Measurements from ENCODE around the gene AP3B2. TPM values are rescaled to one million over a fixed set of nuclear protein-coding genes. Genes with fewer than 3 reads are reported as not detected.

AP3B2 gene
- total and polyA plus RNA-seq, 2 experiments from 2014 or later, result 1.4 to 3.0 TPM

DNA sequence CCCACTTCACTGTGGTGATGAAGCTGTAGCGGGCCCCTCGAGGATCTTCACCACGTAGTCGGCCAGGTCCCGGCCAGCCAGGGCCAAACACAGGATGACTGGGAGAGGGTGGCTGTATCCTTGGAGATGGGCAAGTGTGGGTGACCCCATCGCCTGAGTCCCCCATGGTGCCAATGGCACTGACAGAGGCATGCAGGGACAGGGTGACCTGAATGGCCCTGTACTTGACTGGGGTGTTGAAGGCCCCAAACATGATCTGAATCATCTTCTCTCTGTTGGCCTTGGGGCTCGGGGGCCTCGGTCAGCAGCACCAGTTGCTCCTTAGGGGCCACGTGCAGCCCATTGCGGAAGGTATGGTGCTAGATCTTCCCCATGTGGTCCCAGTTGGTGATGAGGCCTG lies 17.1 kb upstream of the AP3B2 start:
- H3K4me3 ChIP-seq, result no peak overlapping the region
- no peak for DNase-seq (ENCODE audit: low read depth in 1 of 2, low spot score in 1 of 2)
- H3K27me3 ChIP-seq, result no peaks in the 10 kb centered on the region
- H3K27ac ChIP-seq, result no peak overlapping the region
- no peaks in the 10 kb centered on the region for H3K4me1 ChIP-seq (ENCODE audit: low read depth)
- H3K36me3 ChIP-seq, result no peaks in the 10 kb centered on the region
- H3K9me3 ChIP-seq (ENCODE audit: low read depth), result no peaks in the 10 kb centered on the region
- TF ChIP-seq, protein P1, sequence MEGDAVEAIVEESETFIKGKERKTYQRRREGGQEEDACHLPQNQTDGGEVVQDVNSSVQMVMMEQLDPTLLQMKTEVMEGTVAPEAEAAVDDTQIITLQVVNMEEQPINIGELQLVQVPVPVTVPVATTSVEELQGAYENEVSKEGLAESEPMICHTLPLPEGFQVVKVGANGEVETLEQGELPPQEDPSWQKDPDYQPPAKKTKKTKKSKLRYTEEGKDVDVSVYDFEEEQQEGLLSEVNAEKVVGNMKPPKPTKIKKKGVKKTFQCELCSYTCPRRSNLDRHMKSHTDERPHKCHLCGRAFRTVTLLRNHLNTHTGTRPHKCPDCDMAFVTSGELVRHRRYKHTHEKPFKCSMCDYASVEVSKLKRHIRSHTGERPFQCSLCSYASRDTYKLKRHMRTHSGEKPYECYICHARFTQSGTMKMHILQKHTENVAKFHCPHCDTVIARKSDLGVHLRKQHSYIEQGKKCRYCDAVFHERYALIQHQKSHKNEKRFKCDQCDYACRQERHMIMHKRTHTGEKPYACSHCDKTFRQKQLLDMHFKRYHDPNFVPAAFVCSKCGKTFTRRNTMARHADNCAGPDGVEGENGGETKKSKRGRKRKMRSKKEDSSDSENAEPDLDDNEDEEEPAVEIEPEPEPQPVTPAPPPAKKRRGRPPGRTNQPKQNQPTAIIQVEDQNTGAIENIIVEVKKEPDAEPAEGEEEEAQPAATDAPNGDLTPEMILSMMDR (IDR thresholded peaks at IDR 0.05; ENCODE audit: low read depth, low read length), result no peak

DNA sequence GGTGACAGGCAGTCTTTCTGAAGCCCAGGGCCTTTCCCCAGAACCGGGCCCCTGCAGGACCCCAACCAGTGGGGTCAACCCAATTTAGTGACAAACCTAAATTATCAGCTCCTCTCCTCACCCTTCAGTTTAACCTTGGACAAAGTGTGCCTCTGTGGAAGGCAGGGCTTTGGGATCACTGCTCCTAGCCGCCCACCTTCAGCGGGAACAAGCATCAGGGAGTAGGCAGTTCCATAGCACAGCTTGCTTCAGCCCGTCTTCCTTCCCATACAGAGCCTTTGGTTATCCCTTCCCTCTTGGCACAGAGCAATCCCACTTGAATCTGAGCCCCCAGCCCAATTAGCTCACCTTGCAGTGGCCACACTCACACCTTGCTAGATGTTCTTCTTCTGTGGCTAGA lies 5.3 kb upstream of the AP3B2 start:
- no peaks in the 10 kb centered on the region for H3K36me3 ChIP-seq
- TF ChIP-seq, protein P1 (IDR thresholded peaks at IDR 0.05; ENCODE audit: low read depth, low read length), result no peak
- H3K4me3 ChIP-seq, result no peak overlapping the region
- no peaks in the 10 kb centered on the region for H3K4me1 ChIP-seq (ENCODE audit: low read depth)
- H3K27ac ChIP-seq, result no peak overlapping the region
- DNase-seq (ENCODE audit: low read depth in 1 of 2, low spot score in 1 of 2), result no peak
- no peaks in the 10 kb centered on the region for H3K9me3 ChIP-seq (ENCODE audit: low read depth)
- H3K27me3 ChIP-seq, result no peaks in the 10 kb centered on the region

DNA sequence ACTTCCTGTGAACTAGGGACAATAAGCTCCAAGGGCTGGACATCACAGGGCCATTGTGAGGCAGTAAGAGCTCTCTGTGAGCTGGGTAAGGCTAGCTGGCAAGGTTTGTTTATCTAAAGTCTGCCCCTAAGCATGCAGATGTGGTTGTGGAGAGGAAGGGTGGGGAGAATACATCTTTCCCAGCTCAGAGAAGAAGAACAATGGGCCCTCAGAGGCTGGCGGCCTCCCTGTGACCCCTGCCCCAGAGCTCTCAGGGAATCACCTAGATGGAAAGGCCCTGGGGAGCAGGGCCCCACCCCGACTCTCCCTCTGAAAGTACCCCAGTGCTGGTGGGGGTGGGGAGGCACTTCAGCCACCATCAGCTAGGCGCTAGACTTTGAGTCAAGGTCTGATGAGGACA lies 4.3 kb upstream of the AP3B2 start:
- no peak overlapping the region for H3K27ac ChIP-seq
- no peaks in the 10 kb centered on the region for H3K9me3 ChIP-seq (ENCODE audit: low read depth)
- no peak for DNase-seq (ENCODE audit: low read depth in 1 of 2, low spot score in 1 of 2)

GRCh38 chr15:82712036-82712435 lies 2.4 kb upstream of the AP3B2 start:
- no peaks in the 10 kb centered on the region for H3K9me3 ChIP-seq (ENCODE audit: low read depth)
- TF ChIP-seq, protein P1 (IDR thresholded peaks at IDR 0.05; ENCODE audit: low read depth, low read length), result no peak
- H3K4me1 ChIP-seq (ENCODE audit: low read depth), result no peaks in the 10 kb centered on the region
- no peak overlapping the region for H3K4me3 ChIP-seq
- H3K36me3 ChIP-seq, result no peaks in the 10 kb centered on the region
- no peak for DNase-seq (ENCODE audit: low read depth in 1 of 2, low spot score in 1 of 2)
- no peaks in the 10 kb centered on the region for H3K27me3 ChIP-seq
- no peak overlapping the region for H3K27ac ChIP-seq

More for the DNA sequence above, 4.3 kb upstream of the AP3B2 start:
- Histone ChIP-seq H3K4me1 (ENCODE audit: low read depth) (no peaks in the 10 kb centered on the region), H3K36me3 (no peaks in the 10 kb centered on the region), H3K27me3 (no peaks in the 10 kb centered on the region), H3K4me3 (no peak overlapping the region)
- TF ChIP-seq, protein P1 (IDR thresholded peaks at IDR 0.05; ENCODE audit: low read depth, low read length), result no peak

DNA sequence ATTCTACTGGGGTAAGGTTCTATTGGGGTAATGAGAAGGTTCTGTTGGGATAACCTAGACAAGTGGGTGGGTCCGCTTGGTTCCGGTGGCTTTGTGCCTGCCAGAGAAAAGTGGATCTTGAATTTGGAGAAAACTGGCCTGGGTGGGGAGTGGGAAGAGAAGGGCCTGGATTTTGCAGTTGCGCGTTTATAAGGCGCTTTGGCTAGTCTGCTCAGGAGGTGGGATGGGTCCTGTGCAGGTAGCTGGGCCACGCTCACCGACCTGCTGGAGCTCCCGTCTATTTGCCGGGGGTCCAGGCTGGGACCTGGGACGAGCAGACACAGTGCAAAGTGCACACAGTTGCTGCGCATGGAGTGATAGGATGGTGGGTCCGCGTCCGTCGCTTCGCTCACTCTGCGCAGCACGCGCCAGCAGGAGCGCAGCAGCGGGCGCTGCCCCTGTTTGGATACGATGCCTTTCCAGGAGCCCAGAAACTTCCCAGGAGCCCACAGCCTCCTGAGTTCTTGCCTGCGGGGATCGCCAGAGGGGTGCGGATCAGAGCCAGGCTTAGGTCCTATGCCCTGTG lies 1.3 kb upstream of the AP3B2 start:
- no peaks in the 10 kb centered on the region for H3K36me3 ChIP-seq
- H3K27ac ChIP-seq, result no peak overlapping the region
- no peak overlapping the region for H3K4me3 ChIP-seq
- H3K9me3 ChIP-seq (ENCODE audit: low read depth), result no peaks in the 10 kb centered on the region
- H3K27me3 ChIP-seq, result no peaks in the 10 kb centered on the region
- TF ChIP-seq, protein P1 (IDR thresholded peaks at IDR 0.05; ENCODE audit: low read depth, low read length), result no peak
- H3K4me1 ChIP-seq (ENCODE audit: low read depth), result no peaks in the 10 kb centered on the region
- no peak for DNase-seq (ENCODE audit: low read depth in 1 of 2, low spot score in 1 of 2)

DNA sequence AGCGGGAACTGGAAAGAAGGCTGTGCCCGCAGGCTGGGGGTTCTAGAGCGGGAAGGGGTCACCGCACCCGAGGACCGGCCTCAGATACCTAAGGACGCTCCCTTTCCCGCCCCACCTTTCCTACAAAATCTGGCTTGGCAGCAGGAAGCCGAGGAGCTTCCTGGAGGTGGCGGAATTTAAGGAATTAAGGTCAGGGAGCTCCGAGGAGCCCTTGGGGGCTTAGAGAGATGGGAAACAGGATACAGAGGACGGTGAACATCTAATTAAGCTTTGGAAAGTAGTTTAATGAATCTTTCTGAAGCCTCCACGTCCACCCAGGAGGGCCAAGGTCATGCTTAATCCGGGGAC lies 507 bp upstream of the AP3B2 start:
- no peak overlapping the region for H3K27ac ChIP-seq
- H3K4me1 ChIP-seq (ENCODE audit: low read depth), result no peaks in the 10 kb centered on the region
- H3K36me3 ChIP-seq, result no peaks in the 10 kb centered on the region
- TF ChIP-seq, protein P1 (IDR thresholded peaks at IDR 0.05; ENCODE audit: low read depth, low read length), result no peak
- H3K4me3 ChIP-seq, result peak overlapping the region; percentile 49
- DNase-seq (ENCODE audit: low read depth in 1 of 2, low spot score in 1 of 2), result no peak
- H3K27me3 ChIP-seq, result no peaks in the 10 kb centered on the region
- H3K9me3 ChIP-seq (ENCODE audit: low read depth), result no peaks in the 10 kb centered on the region
